PC-9 (cell line): ENCODE measurements around the gene DRG2. TPM values are rescaled to one million over a fixed set of nuclear protein-coding genes. Genes with fewer than 3 reads are reported as not detected.

Source experiments
- BruUV-seq: library from RNA; stranded (reverse); fragments of 400-500 nt; replicated peaks from 2 replicates; lab custom pipeline; 2021; lab: Mats Ljungman, UMichigan
- CTCF ChIA-PET: fragments of 300-600 bp; sonication (Branson Sonifier 250); formaldehyde crosslinking; loops from one replicate; lab custom pipeline; 2022; ENCODE audit warnings: antibody characterized with exemption; lab: Charles Lee
- POLR2A ChIA-PET: fragments of 300-600 bp; sonication (Branson Sonifier 250); formaldehyde crosslinking; loops from one replicate; lab custom pipeline; 2022; ENCODE audit warnings: antibody characterized with exemption; ENCODE audit not compliant: unreplicated experiment; lab: Charles Lee
- DNase-seq, 2 experiments: peaks; one replicate each; pipeline versions ENCODE4 v3.0.0 to v3.0.0-alpha.2; 2015 to 2022; ENCODE audit warnings: mixed read lengths in 1 of 2
- H2AFZ ChIP-seq: fragments of 200-600 bp; sonication (generic); 2 replicates; pipeline ENCODE4 v1.8.1; 2017; ENCODE audit warnings: antibody characterized with exemption
- H3F3A ChIP-seq: fragments of 200-600 bp; sonication (generic); 2 replicates; pipeline ENCODE4 v1.8.1; 2017; ENCODE audit warnings: antibody characterized with exemption, mild to moderate bottlenecking, low read depth; ENCODE audit not compliant: insufficient read depth
- H3K27ac ChIP-seq: fragments of 200-600 bp; sonication (generic); 2 replicates; pipeline ENCODE4 v1.6.1; 2016; ENCODE audit warnings: mixed run types
- H3K27me3 ChIP-seq: fragments of 200-600 bp; sonication (generic); 2 replicates; pipeline ENCODE4 v1.6.1; 2016; ENCODE audit warnings: low read depth, mixed run types; ENCODE audit not compliant: insufficient read depth
- H3K36me3 ChIP-seq: fragments of 200-600 bp; sonication (generic); 2 replicates; pipeline ENCODE4 v1.6.1; 2016; ENCODE audit warnings: low read depth, mixed run types
- H3K4me1 ChIP-seq: fragments of 200-600 bp; sonication (generic); replicated peaks from 2 replicates; pipeline ENCODE4 v1.6.1; 2016; ENCODE audit warnings: mixed run types; ENCODE audit not compliant: insufficient read depth
- H3K4me2 ChIP-seq: fragments of 200-600 bp; sonication (generic); 2 replicates; pipeline ENCODE4 v1.6.1; 2017; ENCODE audit warnings: mixed run types
- H3K4me3 ChIP-seq: fragments of 200-600 bp; sonication (generic); 2 replicates; pipeline ENCODE4 v1.6.1; 2016; ENCODE audit warnings: mixed run types
- H3K79me2 ChIP-seq: fragments of 200-600 bp; sonication (generic); 2 replicates; pipeline ENCODE4 v1.6.1; 2017; ENCODE audit warnings: low read depth, mixed run types
- H3K9me2 ChIP-seq: fragments of 200-600 bp; sonication (generic); 2 replicates; pipeline ENCODE4 v1.8.1; 2017; ENCODE audit warnings: mild to moderate bottlenecking; ENCODE audit not compliant: insufficient read depth
- H3K9me3 ChIP-seq: fragments of 200-600 bp; sonication (generic); 2 replicates; pipeline ENCODE4 v1.8.1; 2016; ENCODE audit warnings: low read depth; ENCODE audit not compliant: insufficient read depth
- H4K20me1 ChIP-seq: fragments of 200-600 bp; sonication (generic); 2 replicates; pipeline ENCODE4 v1.8.1; 2017; ENCODE audit not compliant: insufficient read depth
- CTCF ChIP-seq: fragments of 200-600 bp; sonication (generic); conservative IDR thresholded peaks from 2 replicates; pipeline ENCODE4 v1.6.1; 2017; ENCODE audit warnings: mixed run types, antibody characterized with exemption, mild to moderate bottlenecking, moderate library complexity
- EZH2 ChIP-seq: fragments of 200-600 bp; sonication (generic); IDR thresholded peaks from 2 replicates; pipeline ENCODE4 v1.8.0; 2017; ENCODE audit warnings: antibody characterized with exemption, low read depth
- intact Hi-C: fragments of 100-400 bp; cut with micrococcal nuclease; formaldehyde crosslinking; loops from one replicate; pipeline ENCODE4 v1.10.0; 2022; ENCODE audit not compliant: unreplicated experiment
- total RNA-seq: library from RNA; stranded (reverse); gene quantifications from 2 replicates; pipeline ENCODE4 v1.2.3, GENCODE V29; 2021

Gene DRG2
- total RNA-seq, 1 experiment from 2014 or later = 66.9 TPM

GRCh38 chr17:18145811-18146210 lies 58.1 kb downstream of the DRG2 start:
- intact Hi-C loops = no loop called here
- ChIA-PET CTCF (no interaction called here), POLR2A (interaction anchor here (0.8 kb wide), 1 partner anchor 1920 kb away, joined by 4 read pairs; no protein-coding TSS in a partner anchor)
- TF ChIP-seq CTCF (no peak), EZH2 (no peak)
- Histone ChIP-seq H4K20me1 (no peaks in the 10 kb centered on the region), H3K27ac (no peak overlapping the region), H3K36me3 (no peaks in the 10 kb centered on the region), H3F3A (0 out of 2 replicates have a peak, but pooled peaks cover 13% of the 10 kb centered on the region), H3K27me3 (no peaks in the 10 kb centered on the region), H3K9me3 (no peaks in the 10 kb centered on the region), H3K4me1 (peaks cover 5% of the 10 kb centered on the region; the same call in 1 of the 2 replicates), H3K4me2 (no peak overlapping the region), H2AFZ (no peak overlapping the region), H3K4me3 (no peak overlapping the region), H3K79me2 (no peaks in the 10 kb centered on the region), H3K9me2 (no peaks in the 10 kb centered on the region)
- no TSS peak for BruUV-seq
- no peak for DNase-seq

DNA sequence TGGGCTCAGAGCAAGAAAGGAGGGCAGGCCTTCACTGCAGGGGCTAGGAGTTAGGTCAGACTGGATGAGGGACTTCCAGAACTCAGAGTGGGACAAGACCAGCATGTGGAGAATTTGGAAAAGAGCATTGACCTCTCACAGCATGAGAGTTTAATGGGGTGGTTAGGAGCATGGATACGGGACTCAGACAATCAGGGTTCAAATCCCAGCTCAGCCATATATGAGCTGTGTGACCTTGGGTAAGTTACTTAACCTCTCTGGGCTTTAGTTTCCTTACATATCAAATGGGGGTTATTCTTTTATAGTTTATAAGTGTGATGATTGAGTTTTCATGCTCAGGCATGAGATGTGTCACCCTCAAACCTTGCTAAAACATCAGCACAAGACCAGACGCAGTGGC lies 58.5 kb downstream of the DRG2 start:
- CTCF ChIA-PET = no interaction called here

GRCh38 chr17:18146980-18147379 lies 59.2 kb downstream of the DRG2 start:
- ChIA-PET CTCF (no interaction called here), POLR2A (no interaction called here)
- Histone ChIP-seq H3K4me3 (no peak overlapping the region), H2AFZ (no peak overlapping the region), H3K4me1 (peaks cover 5% of the 10 kb centered on the region; the same call in 1 of the 2 replicates), H3K79me2 (no peaks in the 10 kb centered on the region), H4K20me1 (no peaks in the 10 kb centered on the region), H3K4me2 (no peak overlapping the region), H3K27ac (no peak overlapping the region), H3K9me2 (no peaks in the 10 kb centered on the region), H3K9me3 (no peaks in the 10 kb centered on the region), H3K36me3 (no peaks in the 10 kb centered on the region), H3K27me3 (no peaks in the 10 kb centered on the region), H3F3A (0 out of 2 replicates have a peak, but pooled peaks cover 13% of the 10 kb centered on the region)
- TF ChIP-seq EZH2 (no peak), CTCF (no peak)
- DNase-seq = no peak
- no TSS peak for BruUV-seq
- intact Hi-C loops = no loop called here

More for the DNA sequence above, 58.5 kb downstream of the DRG2 start:
- H3K9me3 ChIP-seq = no peaks in the 10 kb centered on the region
- no peak overlapping the region for H3K4me2 ChIP-seq
- intact Hi-C loops = no loop called here
- no peak overlapping the region for H3K4me3 ChIP-seq
- H3F3A ChIP-seq = 0 out of 2 replicates have a peak, but pooled peaks cover 13% of the 10 kb centered on the region
- H2AFZ ChIP-seq = no peak overlapping the region
- no peak overlapping the region for H3K27ac ChIP-seq
- H3K27me3 ChIP-seq = no peaks in the 10 kb centered on the region
- no peaks in the 10 kb centered on the region for H3K9me2 ChIP-seq
- no peak for DNase-seq
- no TSS peak for BruUV-seq
- H3K4me1 ChIP-seq = peaks cover 5% of the 10 kb centered on the region; the same call in 1 of the 2 replicates
- TF ChIP-seq CTCF (no peak), EZH2 (no peak)
- no peaks in the 10 kb centered on the region for H3K36me3 ChIP-seq
- POLR2A ChIA-PET = no interaction called here
- H3K79me2 ChIP-seq = no peaks in the 10 kb centered on the region
- H4K20me1 ChIP-seq = no peaks in the 10 kb centered on the region
